Stimulated activated CD4-positive, alpha-beta T cell treated with anti-CD3 and anti-CD28 coated beads, Interleukin-2, amount 100 ng/mL, for 48 hours (primary cell): ENCODE results near the gene CIDEB.

Experiments used
- DNase-seq, 2 donors: peaks; one replicate each; pipeline ENCODE4 v3.0.0-alpha.2; 2020

CIDEB gene

DNA sequence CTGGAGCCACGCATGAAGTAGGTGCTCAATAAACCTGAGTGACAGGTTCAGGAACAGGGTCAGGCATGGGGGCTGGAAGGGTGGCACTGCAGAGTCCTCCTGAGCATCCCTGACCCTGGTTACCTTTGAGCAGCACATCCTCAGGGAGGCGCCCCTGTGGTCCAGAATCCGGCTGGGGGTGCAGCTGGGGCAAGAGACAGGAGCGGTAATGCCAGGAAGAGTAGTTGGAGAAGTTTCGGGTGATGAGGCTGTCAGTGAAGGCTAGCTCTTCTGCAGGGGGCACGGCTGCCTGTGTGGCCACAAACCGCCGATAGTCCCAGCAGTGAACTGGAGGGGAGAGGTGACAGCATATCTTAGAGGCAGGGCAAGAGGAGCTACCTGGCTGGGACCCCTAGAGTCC, 38.4 kb downstream of the CIDEB start:
- DNase-seq = no peak

DNA sequence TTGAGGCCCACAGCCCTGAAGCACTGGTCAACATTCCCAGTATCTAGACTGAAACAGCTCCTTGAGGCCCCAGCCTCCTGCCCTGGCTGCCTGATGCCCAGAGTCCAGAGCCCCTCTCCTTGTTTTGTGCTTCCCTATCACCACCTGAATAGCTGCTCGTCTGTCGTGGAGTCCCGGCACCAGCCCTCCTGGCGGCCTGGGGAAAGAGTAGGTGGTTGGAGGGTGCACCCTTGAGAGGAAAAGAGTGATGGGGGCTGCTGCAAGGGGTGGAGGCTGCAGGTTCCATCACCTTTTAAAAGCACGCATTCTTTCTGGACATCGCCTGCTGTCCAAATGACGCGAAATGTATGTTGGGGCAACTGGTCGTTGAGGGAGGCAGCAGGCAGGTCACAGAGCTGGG, 39.6 kb downstream of the CIDEB start:
- no peak for DNase-seq

DNA sequence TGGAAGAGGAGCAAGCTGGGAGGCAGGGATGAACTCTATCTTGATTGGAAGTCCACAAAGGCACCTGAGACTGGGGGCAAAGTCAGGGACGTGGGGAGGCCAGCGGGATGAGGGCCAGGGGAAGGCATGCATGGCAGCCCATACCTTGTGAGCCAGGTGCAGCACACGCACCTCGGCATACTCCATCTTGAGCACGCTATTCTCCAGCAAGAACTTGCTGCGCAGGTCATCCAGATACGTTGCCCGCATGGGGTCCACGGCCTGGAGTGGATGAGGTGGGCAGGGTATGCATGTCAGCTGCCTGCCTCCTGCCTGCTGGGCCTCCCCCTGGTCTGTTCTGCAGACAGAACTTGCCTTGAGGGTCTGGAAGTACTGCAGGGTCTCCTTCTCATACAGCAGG, 40.3 kb downstream of the CIDEB start:
- no peak for DNase-seq

DNA sequence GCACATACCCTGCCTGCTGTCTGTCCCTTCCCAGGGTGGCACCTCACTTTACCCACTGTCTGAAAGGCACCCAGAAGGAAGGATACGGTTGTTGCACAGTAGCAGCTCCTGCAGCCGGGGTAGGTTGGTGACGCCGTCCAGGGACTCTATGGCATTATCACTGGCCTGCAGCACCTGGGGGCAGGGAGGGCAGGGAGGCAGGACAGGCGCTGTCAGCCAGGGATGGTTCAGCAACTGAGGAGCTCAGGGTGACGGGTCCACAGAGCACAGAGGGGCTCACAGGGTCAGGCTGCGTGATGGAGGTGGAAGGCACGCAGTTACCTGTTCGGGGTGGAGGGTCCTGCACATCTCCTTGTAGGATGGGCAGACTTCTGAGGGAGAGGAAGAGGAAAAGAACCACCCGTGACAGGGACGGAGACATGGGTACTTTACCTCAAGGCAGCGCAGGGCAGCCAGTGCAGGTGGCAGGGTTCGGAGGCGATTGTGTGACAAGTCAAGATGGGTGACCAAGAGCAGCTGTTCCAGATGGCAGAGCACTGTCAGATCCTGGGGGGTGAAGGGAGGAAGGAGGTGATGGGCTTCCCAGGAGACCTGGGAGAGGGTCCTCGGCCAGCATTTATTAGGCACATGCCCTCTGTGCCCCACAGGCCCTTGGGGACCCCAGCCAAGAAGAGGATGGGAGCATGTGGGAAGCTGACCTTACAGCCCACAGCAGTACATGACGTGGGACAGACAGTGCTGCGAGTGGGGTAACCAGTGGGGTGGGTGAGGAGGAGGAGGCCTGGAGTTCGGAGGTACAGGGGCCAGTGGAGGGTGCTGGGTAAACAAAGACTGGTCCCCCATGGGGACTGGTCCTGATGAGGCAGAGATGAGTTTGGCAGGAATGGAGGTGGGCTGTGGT, 41.2 kb downstream of the CIDEB start:
- DNase-seq = no peak

DNA sequence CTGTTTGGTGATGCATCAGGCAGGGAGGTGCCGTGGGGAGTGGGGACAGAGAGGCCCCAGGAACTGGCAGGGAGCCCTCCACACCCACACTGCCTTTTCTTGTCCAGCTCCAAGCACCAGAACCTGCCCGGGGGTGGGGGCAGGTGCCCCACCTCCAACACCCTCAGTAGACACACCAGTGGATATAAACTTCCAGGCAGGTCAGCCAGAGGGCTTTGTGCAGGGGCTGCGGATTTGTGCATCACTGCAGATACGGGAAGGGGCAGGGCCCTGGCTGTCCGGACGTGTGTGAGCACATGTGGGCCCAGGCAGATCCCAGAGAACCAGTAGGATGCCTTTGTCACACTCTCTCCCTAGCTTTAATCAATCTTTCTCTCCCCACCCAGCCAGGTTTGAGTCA, 43.5 kb downstream of the CIDEB start:
- no peak for DNase-seq

DNA sequence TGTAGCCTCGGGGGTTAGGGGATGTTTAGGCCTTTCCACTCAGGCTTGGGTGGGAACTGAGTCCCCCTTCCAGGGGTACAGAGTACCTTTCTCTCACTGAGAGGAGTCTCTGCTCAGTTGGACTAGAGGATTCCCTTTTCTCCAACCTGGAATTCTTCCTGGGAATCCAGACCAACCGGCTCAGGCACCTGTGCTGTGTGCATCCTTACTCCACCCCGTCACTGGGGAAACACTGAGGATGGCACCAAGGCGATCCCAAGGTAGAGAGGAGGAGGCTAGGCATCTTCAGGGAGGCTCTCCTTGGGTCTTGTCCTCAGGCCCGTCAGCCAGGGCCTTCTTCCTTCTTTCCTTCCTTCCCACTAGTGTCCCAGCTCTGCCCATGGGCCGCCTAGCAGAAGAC, 43.9 kb downstream of the CIDEB start:
- DNase-seq = no peak

DNA sequence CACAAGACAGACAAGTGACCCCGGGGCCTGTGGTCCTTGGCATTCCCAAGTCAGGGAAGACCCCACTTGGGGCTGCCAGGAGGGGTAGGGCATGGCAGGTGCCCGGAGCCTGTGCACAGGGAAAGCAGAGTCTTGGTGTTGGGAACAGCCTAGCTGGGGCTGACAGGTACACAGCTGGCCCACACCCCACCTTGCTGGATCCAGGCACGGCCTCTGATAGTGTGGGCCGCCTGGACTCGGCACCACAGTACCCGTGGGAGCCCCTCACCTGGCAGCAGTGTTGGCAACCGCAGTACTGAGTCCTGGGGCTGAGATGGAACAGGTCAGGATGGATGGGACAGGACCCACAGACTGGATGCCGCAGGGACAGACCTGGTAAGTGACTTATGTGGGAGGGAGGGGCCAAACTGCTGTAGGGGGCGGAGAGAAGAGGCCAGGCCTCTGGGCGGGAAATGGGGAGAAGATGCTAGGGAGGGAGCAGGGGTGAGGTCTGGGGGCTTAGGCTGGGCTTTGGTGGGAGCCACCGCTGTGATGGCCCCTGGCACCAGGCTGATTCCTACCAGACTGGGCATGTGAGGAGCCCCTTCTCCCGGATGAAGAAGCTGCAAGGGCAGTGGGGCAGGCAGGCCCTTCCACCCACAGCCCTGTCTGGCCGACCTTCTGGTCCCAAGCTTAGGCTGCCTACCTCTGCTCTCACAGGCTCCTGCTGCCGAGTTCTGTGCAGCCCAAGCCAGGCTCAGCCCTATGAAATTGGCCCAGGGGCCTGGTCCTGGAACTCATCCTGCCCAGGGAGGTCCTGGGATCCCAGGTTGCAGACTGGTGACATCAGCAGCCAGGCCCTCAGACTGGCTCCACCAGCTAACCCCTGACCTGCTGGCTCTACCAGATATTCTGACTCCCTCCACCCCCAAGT, 44.7 kb downstream of the CIDEB start, which contains the start of gene TGM1:
TSS of gene TGM1 (minus strand) at position 357 of the 913 bp plus-strand sequence. CDS start 825 bp downstream, outside the sequence.
- DNase-seq = no peak

DNA sequence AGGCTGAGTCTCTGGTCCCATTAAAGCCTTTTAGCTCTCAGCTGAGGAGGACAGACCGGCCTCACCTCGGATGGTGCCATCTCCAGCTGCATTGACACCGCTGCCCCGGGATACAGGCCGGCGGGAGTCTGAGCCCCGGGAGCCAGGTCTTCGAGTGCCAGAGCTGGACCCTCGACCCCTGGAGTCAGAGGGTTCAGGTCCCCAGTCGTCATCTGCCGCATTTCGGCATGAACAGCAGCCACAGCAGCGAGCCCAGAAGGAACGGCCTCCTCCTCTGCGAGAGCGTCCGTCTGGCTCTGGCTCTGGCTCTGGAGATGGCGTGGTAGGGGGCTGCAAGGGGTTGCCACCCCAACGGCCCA, 45.8 kb downstream of the CIDEB start:
- DNase-seq = no peak

DNA sequence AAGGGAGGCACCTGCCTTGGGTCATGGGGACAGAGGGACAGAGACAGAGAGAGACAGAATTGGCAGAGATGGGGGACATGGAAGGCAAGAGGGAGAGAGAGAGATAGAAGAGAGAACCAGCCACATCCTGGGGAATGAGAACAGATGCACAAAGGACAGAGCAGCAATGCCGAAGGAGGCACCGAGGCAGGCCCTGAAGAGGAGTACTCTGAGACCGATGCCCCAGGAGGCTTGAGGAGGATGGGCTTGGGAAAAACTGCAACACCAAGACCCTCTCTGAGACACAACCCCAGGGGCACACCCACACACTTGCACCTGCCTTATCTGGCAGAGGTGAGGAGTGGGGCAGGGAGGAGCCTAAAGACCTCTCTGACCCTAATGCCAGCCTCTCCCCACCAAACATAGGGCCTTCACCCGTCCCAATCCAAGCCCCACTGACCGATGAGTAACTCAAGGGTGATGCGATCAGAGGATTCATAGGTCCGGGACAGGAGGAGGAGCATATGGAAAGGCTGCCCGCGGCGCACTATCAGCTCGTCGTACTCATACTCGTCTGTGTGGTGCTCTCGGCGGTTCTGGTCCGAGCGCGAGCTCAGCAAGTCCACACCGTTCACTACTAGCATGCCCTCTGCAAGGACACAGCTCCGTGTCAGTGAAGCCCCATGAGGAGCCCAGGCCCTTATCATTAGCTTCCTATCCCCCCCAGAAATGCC, 46.4 kb downstream of the CIDEB start:
- DNase-seq = no peak

DNA sequence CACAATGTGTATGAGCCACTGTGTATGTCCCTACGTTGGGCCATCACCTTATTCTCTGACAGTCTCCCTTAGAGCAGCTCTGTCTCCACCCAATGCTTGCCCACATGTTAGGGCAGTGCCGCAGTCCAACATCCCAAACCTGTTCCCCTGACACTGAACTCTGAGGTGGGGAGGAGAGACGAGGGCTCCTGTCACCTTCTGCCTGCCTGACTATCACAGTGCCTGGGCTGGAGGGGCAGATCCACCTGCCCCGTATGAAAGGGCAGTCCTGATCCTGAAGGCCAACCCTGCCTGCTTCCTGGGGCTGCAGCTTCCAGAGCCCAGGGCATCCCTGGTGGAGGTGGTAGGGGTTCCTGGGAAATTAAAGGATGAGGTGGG, 47.0 kb downstream of the CIDEB start:
- DNase-seq = no peak

DNA sequence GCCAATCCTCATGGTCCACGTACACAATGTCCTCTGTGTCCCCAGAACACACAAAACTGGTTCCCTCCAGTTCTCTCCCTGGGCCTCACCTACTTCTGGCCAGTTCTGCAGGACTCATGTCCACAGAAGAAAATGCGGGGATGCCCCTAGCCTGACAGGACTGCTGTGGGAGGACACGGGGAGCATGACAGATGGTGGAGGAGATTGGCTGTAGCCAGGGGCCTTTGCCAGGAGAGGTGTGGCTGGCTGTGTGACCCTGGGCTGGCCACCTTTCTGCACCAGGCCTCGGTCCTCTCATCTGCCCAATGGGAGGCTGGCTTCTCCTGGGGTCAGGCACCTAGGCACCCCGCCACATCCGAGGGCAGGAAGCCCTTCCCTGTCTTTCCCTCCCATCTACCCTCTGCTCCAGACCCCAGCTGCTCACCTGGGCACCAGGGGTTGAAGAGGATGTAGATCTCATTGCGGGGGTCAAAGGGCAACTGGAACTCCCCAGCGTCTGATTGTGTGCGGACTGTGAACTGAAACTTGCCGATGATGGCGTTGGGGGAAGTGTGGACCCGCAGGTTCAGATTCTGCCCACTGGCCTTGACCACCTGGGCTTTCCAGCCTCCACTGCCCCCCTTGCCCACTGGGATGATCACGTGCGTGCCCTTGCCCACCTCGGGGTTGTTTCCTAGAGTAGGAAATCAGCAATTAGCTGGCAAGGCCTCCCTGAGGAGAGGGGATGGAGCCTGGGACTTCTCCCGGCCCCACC, 47.6 kb downstream of the CIDEB start:
- DNase-seq = no peak

DNA sequence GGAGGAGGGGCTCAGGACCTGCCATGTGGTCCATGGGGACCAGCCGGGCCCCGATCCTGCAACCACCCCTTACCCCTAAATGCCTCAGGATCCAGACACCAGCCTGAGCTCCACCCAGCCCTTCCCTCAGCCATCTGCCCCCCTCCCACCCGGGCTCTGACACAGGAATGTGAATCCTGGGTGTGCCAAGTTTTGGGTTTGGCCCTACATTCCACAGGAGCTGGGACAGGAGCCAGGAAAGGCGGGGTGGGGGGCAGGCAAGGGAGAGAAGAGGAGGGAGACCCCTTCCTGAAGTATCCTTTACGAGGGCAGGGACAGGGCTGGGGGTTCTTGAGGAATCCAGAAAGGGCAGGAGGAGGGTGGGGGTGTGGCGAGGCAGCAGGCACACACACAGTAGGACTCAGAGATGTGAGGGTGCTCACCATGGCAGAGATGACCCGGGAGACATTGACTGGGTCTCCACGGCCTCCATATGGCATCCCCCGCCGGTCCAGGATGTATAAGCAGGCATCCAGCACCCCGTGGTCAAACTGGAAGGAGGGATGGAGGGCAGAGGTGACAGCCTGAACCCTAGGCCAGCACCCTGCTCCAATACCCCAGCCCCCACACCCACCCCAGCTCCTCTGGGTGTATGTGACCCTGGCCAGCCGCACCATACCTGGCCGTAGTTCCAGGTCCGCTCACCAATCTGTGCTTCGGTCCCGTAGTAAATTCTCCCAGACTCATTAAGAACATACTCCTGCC, 48.3 kb downstream of the CIDEB start:
- no peak for DNase-seq

DNA sequence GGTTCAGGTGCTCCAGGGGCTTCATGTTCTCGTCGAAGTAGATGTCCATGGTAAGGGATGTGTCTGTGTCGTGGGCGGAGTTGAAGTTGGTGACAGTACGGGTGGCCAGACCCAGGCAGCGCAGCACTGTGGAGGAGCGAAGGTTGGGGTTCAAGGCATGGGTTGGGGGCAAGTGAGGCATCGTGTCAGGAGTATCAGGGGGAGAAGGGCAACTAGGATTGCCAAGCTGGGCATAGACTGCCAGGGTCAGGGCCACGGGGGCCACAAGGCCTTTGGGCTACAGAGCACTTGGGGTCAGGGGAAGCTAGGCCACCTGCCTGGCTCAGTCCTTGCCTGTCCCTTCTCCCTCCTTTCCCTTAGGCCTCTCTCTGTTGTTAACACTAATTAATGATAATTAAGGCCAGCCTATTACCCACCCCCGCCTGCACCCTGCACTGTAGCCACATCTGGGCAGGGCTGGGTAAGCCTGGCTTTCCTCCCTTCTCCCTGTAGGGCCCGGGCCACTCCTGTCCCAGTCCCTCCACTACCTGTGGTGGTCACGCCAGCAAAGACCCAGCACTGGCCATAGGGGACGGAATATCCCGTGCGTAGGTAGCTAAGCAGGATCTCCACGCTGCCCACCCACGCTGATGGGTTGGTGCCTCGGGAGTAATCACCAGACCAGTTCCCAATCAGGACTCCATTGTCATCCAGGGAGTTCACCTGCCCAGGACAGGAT, 49.1 kb downstream of the CIDEB start:
- no peak for DNase-seq

DNA sequence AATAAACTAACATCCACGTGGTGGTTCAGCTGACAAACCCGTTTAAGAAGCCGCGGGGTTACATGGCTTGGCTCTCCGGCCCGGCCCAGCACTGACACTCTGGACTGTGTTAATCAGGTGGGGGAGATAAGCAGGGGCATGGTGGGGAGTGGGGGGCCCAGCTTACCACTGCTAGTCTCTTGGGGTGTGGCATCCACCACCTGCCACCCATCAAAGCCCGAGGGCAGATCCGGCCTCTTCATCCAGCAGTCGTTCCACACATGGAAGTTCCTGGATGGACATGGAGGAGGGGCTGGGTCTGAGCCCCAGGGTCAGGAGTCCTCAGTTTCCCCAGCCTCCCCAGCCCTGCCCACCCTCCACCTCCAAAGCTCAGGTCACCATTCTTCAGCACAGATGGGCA, 49.7 kb downstream of the CIDEB start:
- no peak for DNase-seq

DNA sequence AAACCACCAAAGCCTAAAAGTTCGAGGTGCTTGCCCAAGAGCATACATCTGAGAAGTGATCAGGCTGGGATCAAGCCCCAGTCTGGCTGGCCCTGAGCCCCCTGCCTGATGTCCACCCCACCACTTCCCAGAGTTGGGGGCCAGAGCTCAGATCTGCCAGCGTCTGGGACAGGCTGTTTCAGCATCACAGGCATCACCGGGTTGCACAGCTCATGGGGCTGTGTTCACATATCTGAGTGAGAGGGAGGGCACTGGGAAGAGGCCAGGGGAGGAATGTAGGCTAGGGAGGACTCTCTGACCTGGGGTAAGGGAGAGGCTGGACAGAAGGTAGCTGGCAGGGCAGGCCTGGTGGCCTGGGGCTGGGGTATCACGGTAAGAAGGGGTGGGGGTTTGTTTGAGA, 50.8 kb downstream of the CIDEB start:
- DNase-seq = no peak

DNA sequence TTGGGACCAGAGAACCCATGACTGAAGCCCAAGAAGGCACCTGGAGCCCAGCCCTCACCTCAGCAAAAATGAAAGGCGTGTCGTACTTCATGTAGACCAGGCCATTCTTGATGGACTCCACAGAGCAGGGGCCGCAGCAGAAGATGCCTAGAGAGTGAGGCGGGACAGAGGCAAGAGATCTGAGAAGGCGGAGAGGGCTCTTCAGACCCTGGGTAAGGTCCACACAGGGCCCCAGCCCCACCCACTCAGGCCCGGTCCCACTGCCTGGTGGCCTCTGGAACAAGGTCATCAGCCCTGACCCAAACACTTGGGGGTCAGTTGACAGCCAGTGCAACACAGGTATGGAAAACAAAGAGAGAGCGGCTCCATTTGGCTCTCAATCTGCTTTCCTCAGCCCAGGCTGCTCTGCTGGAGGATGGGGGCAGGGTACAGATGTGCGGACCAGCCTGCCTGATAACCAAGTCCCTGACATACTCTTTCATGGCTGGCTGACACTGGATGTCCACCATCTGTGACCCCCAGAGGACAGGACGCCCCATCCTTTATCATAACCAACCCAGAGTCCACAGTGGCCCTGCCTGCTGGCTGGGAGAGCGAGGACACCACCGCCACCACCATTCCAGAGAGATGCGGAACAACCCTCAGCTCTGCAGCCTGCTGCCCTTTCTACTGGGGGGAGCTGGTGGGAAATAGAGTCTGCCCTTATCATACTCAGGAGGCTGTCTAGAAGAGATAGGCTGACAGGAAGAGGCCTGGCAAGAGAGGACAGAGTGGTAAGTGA, 51.7 kb downstream of the CIDEB start:
- no peak for DNase-seq

DNA sequence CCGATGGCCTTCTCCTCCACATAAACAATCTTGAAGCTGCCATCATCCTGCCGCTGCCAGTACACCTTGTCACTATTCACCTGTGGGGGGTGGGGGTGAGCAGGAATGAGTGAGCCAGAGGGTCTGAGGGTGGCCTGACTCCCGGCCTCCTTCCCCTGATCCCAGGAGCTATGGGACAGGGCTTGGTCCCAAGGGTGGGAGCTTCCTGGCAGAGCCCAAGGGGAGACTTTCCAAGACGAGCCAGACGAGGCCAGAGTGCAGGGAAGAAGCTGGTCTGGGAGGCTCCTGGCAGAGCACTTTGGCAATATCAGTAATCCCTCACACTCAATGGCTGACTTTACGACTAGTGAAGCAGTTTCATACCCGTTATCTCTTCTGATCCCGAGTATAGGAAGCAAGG, 52.3 kb downstream of the CIDEB start:
- DNase-seq = no peak
